Measurements from ENCODE around the gene RNF215. TPM values are rescaled to one million over a fixed set of nuclear protein-coding genes. Genes with fewer than 3 reads are reported as not detected.
"Not testable (repeated sequence)": the region's sequence is repeated elsewhere in the genome, so short reads cannot be mapped to it uniquely, and the experiment has no call there.

The RNF215 gene
- total RNA-seq, 1 donor from 2014 or later, result 32.5 TPM

- Mint-ChIP-seq H3K4me1 (ENCODE audit: low read depth) (no peaks in the 10 kb centered on the region), H3K27ac (no peak overlapping the region), H3K27me3 (no peaks in the 10 kb centered on the region), H3K9me3 (ENCODE audit: low read depth) (no peaks in the 10 kb centered on the region), H3K4me3 (ENCODE audit: low read depth) (no peak overlapping the region), H3K36me3 (ENCODE audit: insufficient read depth) (peaks cover 25% of the 10 kb centered on the region)
- TF ChIP-seq CTCF (IDR thresholded peaks at IDR 0.05; ENCODE audit: unreplicated experiment), result no peak
- no peak for DNase-seq (ENCODE audit: low spot score, unreplicated experiment)
Observed at GRCh38 chr22:30340911-30341685, 46.1 kb downstream of the RNF215 start.

GRCh38 chr22:30338802-30339201 is 48.4 kb downstream of the RNF215 start:
- H3K27ac Mint-ChIP-seq, result no peak overlapping the region
- no peaks in the 10 kb centered on the region for H3K9me3 Mint-ChIP-seq (ENCODE audit: low read depth)
- H3K36me3 Mint-ChIP-seq (ENCODE audit: insufficient read depth), result peaks cover 23% of the 10 kb centered on the region
- H3K4me3 Mint-ChIP-seq (ENCODE audit: low read depth), result no peak overlapping the region
- H3K4me1 Mint-ChIP-seq (ENCODE audit: low read depth), result no peaks in the 10 kb centered on the region
- DNase-seq (ENCODE audit: low spot score, unreplicated experiment), result no peak
- H3K27me3 Mint-ChIP-seq, result no peaks in the 10 kb centered on the region
- no peak for TF ChIP-seq CTCF (IDR thresholded peaks at IDR 0.05; ENCODE audit: unreplicated experiment)

- not testable (repeated sequence) for H3K4me1 Mint-ChIP-seq (ENCODE audit: low read depth); H3K4me3 Mint-ChIP-seq (ENCODE audit: low read depth); DNase-seq (ENCODE audit: low spot score, unreplicated experiment); H3K27me3 Mint-ChIP-seq; H3K27ac Mint-ChIP-seq; H3K9me3 Mint-ChIP-seq (ENCODE audit: low read depth)
- peaks cover 21% of the 10 kb centered on the region for H3K36me3 Mint-ChIP-seq (ENCODE audit: insufficient read depth)
Observed at GRCh38 chr22:30338341-30338740, 48.9 kb downstream of the RNF215 start.

GRCh38 chr22:30337461-30337778 is 49.8 kb downstream of the RNF215 start:
- TF ChIP-seq CTCF (IDR thresholded peaks at IDR 0.05; ENCODE audit: unreplicated experiment), result no peak
- no peaks in the 10 kb centered on the region for H3K27me3 Mint-ChIP-seq
- H3K36me3 Mint-ChIP-seq (ENCODE audit: insufficient read depth), result peaks cover 17% of the 10 kb centered on the region
- no peak overlapping the region for H3K27ac Mint-ChIP-seq
- no peak for DNase-seq (ENCODE audit: low spot score, unreplicated experiment)
- H3K4me3 Mint-ChIP-seq (ENCODE audit: low read depth), result no peak overlapping the region
- H3K9me3 Mint-ChIP-seq (ENCODE audit: low read depth), result no peaks in the 10 kb centered on the region
- H3K4me1 Mint-ChIP-seq (ENCODE audit: low read depth), result no peaks in the 10 kb centered on the region

- no peak for TF ChIP-seq CTCF (IDR thresholded peaks at IDR 0.05; ENCODE audit: unreplicated experiment)
- Mint-ChIP-seq H3K4me1 (ENCODE audit: low read depth) (no peaks in the 10 kb centered on the region), H3K36me3 (ENCODE audit: insufficient read depth) (peaks cover 16% of the 10 kb centered on the region), H3K27me3 (no peaks in the 10 kb centered on the region), H3K27ac (no peak overlapping the region), H3K4me3 (ENCODE audit: low read depth) (no peak overlapping the region), H3K9me3 (ENCODE audit: low read depth) (no peaks in the 10 kb centered on the region)
- DNase-seq (ENCODE audit: low spot score, unreplicated experiment), result no peak
Observed at GRCh38 chr22:30336752-30337460, 50.3 kb downstream of the RNF215 start.

GRCh38 chr22:30335236-30335635 is 52.0 kb downstream of the RNF215 start:
- Mint-ChIP-seq H3K27me3 (no peaks in the 10 kb centered on the region), H3K4me1 (ENCODE audit: low read depth) (no peaks in the 10 kb centered on the region), H3K9me3 (ENCODE audit: low read depth) (no peaks in the 10 kb centered on the region)

More at GRCh38 chr22:30335236-30335635, 52.0 kb downstream of the RNF215 start:
- H3K27ac Mint-ChIP-seq, result no peak overlapping the region
- no peak for DNase-seq (ENCODE audit: low spot score, unreplicated experiment)
- peaks cover 17% of the 10 kb centered on the region for H3K36me3 Mint-ChIP-seq (ENCODE audit: insufficient read depth)
- no peak for TF ChIP-seq CTCF (IDR thresholded peaks at IDR 0.05; ENCODE audit: unreplicated experiment)
- no peak overlapping the region for H3K4me3 Mint-ChIP-seq (ENCODE audit: low read depth)
